HEK293T (cell line): ENCODE measurements around the gene TNPO3.

Experiments used
- ARNT ChIP-seq: fragments of 450-650 bp; IDR thresholded peaks from 2 replicates; pipeline ENCODE4 v1.6.1; 2017; ENCODE audit warnings: mild to moderate bottlenecking
- FOXA1 ChIP-seq: fragments of 450-650 bp; IDR thresholded peaks from 2 replicates; pipeline ENCODE4 v1.6.1; 2016; ENCODE audit warnings: mild to moderate bottlenecking
- FOXK2 ChIP-seq: fragments of 450-650 bp; IDR thresholded peaks from 2 replicates; pipeline ENCODE4 v1.6.1; 2016; ENCODE audit warnings: mild to moderate bottlenecking
- SP1 ChIP-seq: fragments of 450-650 bp; IDR thresholded peaks from 2 replicates; pipeline ENCODE4 v1.6.1; 2017
- SUZ12 ChIP-seq: fragments of 450-650 bp; IDR thresholded peaks from 2 replicates; pipeline ENCODE4 v1.6.1; 2016; ENCODE audit warnings: mild to moderate bottlenecking

DNA sequence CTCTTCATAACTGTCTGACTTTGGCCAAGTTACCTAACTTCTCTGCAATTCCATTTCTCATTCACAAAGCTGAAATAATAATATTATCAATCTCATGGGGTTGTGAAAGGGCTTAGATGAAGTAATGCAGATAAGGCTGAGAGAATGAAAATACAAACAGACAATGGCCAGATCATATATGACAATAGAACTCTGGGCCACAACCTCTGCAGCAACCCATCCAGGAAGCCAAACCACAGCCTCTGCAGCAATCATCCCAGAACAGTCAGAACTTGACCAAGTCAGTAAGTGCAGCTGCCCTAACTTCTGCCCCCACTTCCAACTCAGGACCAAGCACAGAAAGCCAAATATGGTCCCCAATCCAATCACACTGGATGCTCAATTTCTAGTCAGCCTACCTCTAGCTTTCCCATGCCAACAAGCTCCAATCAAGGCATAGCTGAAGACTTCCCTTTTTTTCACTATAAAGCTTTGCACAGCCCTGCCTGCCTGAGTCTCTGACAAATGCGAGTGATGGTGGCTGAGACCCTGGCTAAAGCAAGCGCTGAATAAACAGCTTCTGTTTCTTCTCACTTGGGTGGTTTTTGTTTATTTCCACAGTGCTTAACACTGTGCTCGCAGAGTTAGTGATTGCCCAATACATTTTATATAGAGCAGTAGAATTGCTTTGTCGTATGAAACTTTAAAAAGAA lies 34.8 kb upstream of the TNPO3 start:
- TF ChIP-seq SUZ12 (no peak), FOXK2 (no peak), ARNT (no peak), FOXA1 (no peak), SP1 (no peak)
